Measurements from ENCODE around the gene SMOC1. TPM values are rescaled to one million over a fixed set of nuclear protein-coding genes. Genes with fewer than 3 reads are reported as not detected.

Gene SMOC1
- total RNA-seq, 1 donor from 2014 or later, result 4.4 TPM

GRCh38 chr14:69994002-69994401 lies 114.8 kb downstream of the SMOC1 start:
- Histone ChIP-seq H3K4me1 (no peaks in the 10 kb centered on the region), H3K4me3 (no peak overlapping the region), H3K27ac (replicated peaks) (no peak overlapping the region), H3K9me3 (replicated peaks) (peaks cover 2% of the 10 kb centered on the region), H3K27me3 (ENCODE audit: low read depth) (peaks cover 75% of the 10 kb centered on the region), H3K36me3 (no peaks in the 10 kb centered on the region)
- intact Hi-C loops (cut with micrococcal nuclease), result no loop called here
- no peak for TF ChIP-seq CTCF (IDR thresholded peaks at IDR 0.05; ENCODE audit: borderline replicate concordance)
- DNase-seq, result no peak

GRCh38 chr14:69996216-69996615 lies 117.0 kb downstream of the SMOC1 start:
- H3K27ac ChIP-seq (replicated peaks), result no peak overlapping the region
- no peaks in the 10 kb centered on the region for H3K36me3 ChIP-seq
- H3K27me3 ChIP-seq (ENCODE audit: low read depth), result peaks cover 83% of the 10 kb centered on the region
- intact Hi-C loops (cut with micrococcal nuclease), result no loop called here
- no peak for DNase-seq
- no peaks in the 10 kb centered on the region for H3K9me3 ChIP-seq (replicated peaks)
- no peak for TF ChIP-seq CTCF (IDR thresholded peaks at IDR 0.05; ENCODE audit: borderline replicate concordance)
- H3K4me3 ChIP-seq, result no peak overlapping the region
- H3K4me1 ChIP-seq, result no peaks in the 10 kb centered on the region

DNA sequence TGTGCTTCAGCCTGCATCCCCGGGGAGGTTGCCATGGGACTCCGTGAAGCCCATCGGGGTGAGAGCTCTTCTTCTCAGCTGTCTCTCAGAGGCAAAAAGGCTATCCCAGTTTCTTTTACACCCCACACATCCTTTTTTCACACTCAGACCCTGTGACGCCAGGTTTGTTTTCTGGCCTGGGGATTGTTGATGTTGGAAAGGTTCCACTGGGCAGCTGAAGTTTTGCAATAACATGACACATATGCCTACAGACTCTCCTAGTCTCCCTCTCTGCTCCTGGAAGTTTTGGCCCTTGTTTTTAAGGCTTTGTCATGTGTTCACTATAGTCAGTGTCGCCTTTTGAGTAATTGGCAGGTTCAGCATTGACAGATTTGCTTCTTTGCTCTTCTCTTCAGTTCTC lies 118.6 kb downstream of the SMOC1 start:
- no peaks in the 10 kb centered on the region for H3K9me3 ChIP-seq (replicated peaks)
- no peak for TF ChIP-seq CTCF (IDR thresholded peaks at IDR 0.05; ENCODE audit: borderline replicate concordance)
- no peaks in the 10 kb centered on the region for H3K4me1 ChIP-seq
- intact Hi-C loops (cut with micrococcal nuclease), result no loop called here
- DNase-seq, result no peak
- H3K27ac ChIP-seq (replicated peaks), result no peak overlapping the region
- no peak overlapping the region for H3K4me3 ChIP-seq
- H3K27me3 ChIP-seq (ENCODE audit: low read depth), result peaks cover 85% of the 10 kb centered on the region
- H3K36me3 ChIP-seq, result no peaks in the 10 kb centered on the region

DNA sequence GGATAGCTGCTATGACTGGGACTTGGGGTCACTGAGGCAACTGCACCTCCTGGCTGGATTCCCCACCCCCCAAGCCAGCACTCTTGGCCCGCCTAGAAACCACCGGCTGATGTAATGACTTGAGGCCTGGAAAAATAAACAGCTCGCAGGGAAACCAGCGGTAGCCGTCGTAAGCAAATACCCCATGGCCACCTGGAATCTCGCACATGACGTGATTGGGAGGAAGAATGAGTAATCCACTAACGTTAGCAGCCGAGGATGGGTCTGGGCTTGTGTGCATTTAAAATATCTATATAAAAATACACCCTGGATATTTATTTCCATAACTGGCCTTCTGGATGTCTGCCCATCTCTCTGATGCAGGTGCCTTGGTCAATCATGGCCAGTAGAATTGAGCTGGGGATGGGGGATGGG lies 120.1 kb downstream of the SMOC1 start:
- Histone ChIP-seq H3K9me3 (replicated peaks) (no peaks in the 10 kb centered on the region), H3K27me3 (ENCODE audit: low read depth) (peaks cover 82% of the 10 kb centered on the region)
- intact Hi-C loops (cut with micrococcal nuclease), result no loop called here

GRCh38 chr14:70000601-70001000 lies 121.4 kb downstream of the SMOC1 start:
- intact Hi-C loops (cut with micrococcal nuclease), result no loop called here
- Histone ChIP-seq H3K4me1 (no peaks in the 10 kb centered on the region), H3K4me3 (no peak overlapping the region), H3K27ac (replicated peaks) (no peak overlapping the region), H3K9me3 (replicated peaks) (no peaks in the 10 kb centered on the region), H3K36me3 (no peaks in the 10 kb centered on the region), H3K27me3 (ENCODE audit: low read depth) (peaks cover 78% of the 10 kb centered on the region)
- TF ChIP-seq CTCF (IDR thresholded peaks at IDR 0.05; ENCODE audit: borderline replicate concordance), result no peak
- no peak for DNase-seq

More for the DNA sequence above, 120.1 kb downstream of the SMOC1 start:
- H3K4me1 ChIP-seq, result no peaks in the 10 kb centered on the region
- no peak for DNase-seq
- H3K4me3 ChIP-seq, result no peak overlapping the region
- no peak overlapping the region for H3K27ac ChIP-seq (replicated peaks)
- H3K36me3 ChIP-seq, result no peaks in the 10 kb centered on the region
- no peak for TF ChIP-seq CTCF (IDR thresholded peaks at IDR 0.05; ENCODE audit: borderline replicate concordance)

All from left ventricle myocardium inferior (tissue), 1 donor.